Heart right ventricle (tissue), 16 donors: ENCODE results near the gene ADAMTS14. TPM values are rescaled to one million over a fixed set of nuclear protein-coding genes. Genes with fewer than 3 reads are reported as not detected.

Source experiments
- ATAC-seq, 8 donors: fragments of 200-7000 bp; cut with Tn5 transposase; one replicate each; pipeline ENCODE4 v1.9.1; 2020; ENCODE audit warnings: mild to moderate bottlenecking in 8 of 8, moderate library complexity in 8 of 8, moderate number of reproducible peaks in 1 of 8
- DNase-seq, 2 donors: peaks; one replicate each; pipeline ENCODE4 v3.0.0-alpha.2; 2020
- H3K27ac ChIP-seq, 10 donors: fragments of 200-600 bp; sonication (generic) in 2 of 10; one replicate each; pipeline versions ENCODE4 v1.5.0 to v1.8.0; 2020 to 2022; ENCODE audit warnings: mild to moderate bottlenecking in 3 of 10
- H3K27me3 ChIP-seq, 7 donors: fragments of 200-600 bp; one replicate each; pipeline ENCODE4 v1.8.0; 2021 to 2022; ENCODE audit warnings: mild to moderate bottlenecking in 2 of 7
- H3K36me3 ChIP-seq, 9 donors: fragments of 200-600 bp; sonication (generic) in 1 of 9; one replicate each; pipeline versions ENCODE4 v1.5.0 to v1.8.0; 2020 to 2022; ENCODE audit warnings: mild to moderate bottlenecking in 2 of 9
- H3K4me1 ChIP-seq, 9 donors: fragments of 200-600 bp; sonication (generic) in 1 of 9; one replicate each; pipeline versions ENCODE4 v1.5.0 to v1.8.0; 2020 to 2022; ENCODE audit warnings: mild to moderate bottlenecking in 4 of 9
- H3K4me3 ChIP-seq, 10 donors: fragments of 200-600 bp; sonication (generic) in 2 of 10; one replicate each; pipeline versions ENCODE4 v1.5.0 to v1.8.0; 2020 to 2022; ENCODE audit warnings: mild to moderate bottlenecking in 7 of 10, moderate library complexity in 2 of 10
- H3K9me3 ChIP-seq, 11 donors: fragments of 200-600 bp in 10 of 11; sonication (generic) in 2 of 11; one replicate each; pipeline versions ENCODE4 v1.5.0 to v1.8.0; 2013 to 2022; ENCODE audit warnings: mild to moderate bottlenecking in 2 of 11, control low read depth in 1 of 11, moderate library complexity in 1 of 11
- CTCF ChIP-seq, 9 donors: fragments of 200-600 bp; sonication (generic) in 2 of 9; IDR thresholded peaks; one replicate each; pipeline versions ENCODE4 v1.5.0 to v1.8.0; 2021 to 2022; ENCODE audit warnings: antibody characterized with exemption in 9 of 9, mild to moderate bottlenecking in 5 of 9, moderate library complexity in 1 of 9
- WGBS, 2 donors: extraction: QIAGEN DNeasy Blood & Tissue Kit; methylation state at CpG; one replicate each; pipeline ENCODE4 v1.1.7; 2013; ENCODE audit warnings: inconsistent platforms in 1 of 2; 5-methylcytosine and 5-hydroxymethylcytosine counted together
- intact Hi-C, 10 donors: fragments of 100-400 bp; cut with DNase I; formaldehyde crosslinking; loops; one replicate each; pipeline versions ENCODE4 v1.11.1 to v1.14.2; 2022
- polyA plus RNA-seq, 2 donors: library from polyadenylated mRNA; stranded (reverse); fragments of 200-250 nt; gene quantifications; one replicate each; pipeline ENCODE4 v1.2.3, GENCODE V29; 2013
- total RNA-seq, 10 donors: library from RNA; stranded (reverse); fragmentation: NEBNext Ultra II Directional in 3 of 10; extraction: Animal tissue kit (Norgen Biotek cat#: 25700) in 3 of 10; gene quantifications; one replicate each; pipeline versions ENCODE4 v1.2.1 to v1.2.4, GENCODE V29; 2021 to 2023
- donor health status: Arrhythmogenic right ventricular cardiomyopathy.
- donor health status: ischemic (EF 13 %, LVEDD 7.1; RV severe dilation, severe dysfunction).
- donor health status: healthy with polysubstance abuse.
- donor health status: DM: no; HTN: yes; CAD: no.
- donor health status: DM: no; HTN: no; CAD: no.
- donor health status: ischemic (EF 25% LVEDD 6.9; RV normal size, moderate dysfunction).
- donor health status: ischemic (EF 25% LVEDD 5.7; RV mildly dilated, moderate dysfunction).
- donor health status: healthy.
- donor health status: DM: yes; HTN: yes; CAD: no.
- donor health status: Ischemic cardiomyopathy.
- donor health status: ischemic (EF 35%, LVEDD 5.7; RV mildly dilated, moderate dysfunction).
- donor health status: nonischemic (EF 11% LVEDD 7.7; RV severe dilation, severe dysfunction).
- donor health status: DM: yes; HTN: yes; CAD: no.
- donor health status: PGD.
- donor health status: ischemic (EF 29% LVEDD 5.4; RV normal size, mild dysfunction).
- donor health status: nonischemic (EF 23%, LVEDD 6.1; RV moderate dilation, normal function).

The ADAMTS14 gene
- total and polyA plus RNA-seq, 12 donors = 0.08 to 1.4 (median 0.57) TPM

- Histone ChIP-seq H3K27ac (no peak overlapping the region), H3K9me3 (no peaks in the 10 kb centered on the region), H3K4me3 (no peak overlapping the region), H3K36me3 (no peaks in the 10 kb centered on the region), H3K4me1 (peaks cover 0 to 17% (median 8%) of the 10 kb centered on the region in 9 donors), H3K27me3 (no peaks in the 10 kb centered on the region)
- intact Hi-C loops = no loop called here
- no peak for TF ChIP-seq CTCF (IDR thresholded peaks at IDR 0.05)
- WGBS, 2 donors = 92 to 97% methylated on average over 4 of the region's 4 CpGs
- ATAC-seq = no peak
- no peak for DNase-seq
These were observed 60.3 kb downstream of the ADAMTS14 start for GRCh38 chr10:70732569-70732968.

GRCh38 chr10:70733051-70733450, 60.7 kb downstream of the ADAMTS14 start:
- TF ChIP-seq CTCF (IDR thresholded peaks at IDR 0.05) = no peak
- Histone ChIP-seq H3K4me3 (no peak overlapping the region), H3K27ac (no peak overlapping the region), H3K9me3 (no peaks in the 10 kb centered on the region), H3K27me3 (no peaks in the 10 kb centered on the region), H3K4me1 (peaks cover 0 to 15% (median 7%) of the 10 kb centered on the region in 9 donors), H3K36me3 (no peaks in the 10 kb centered on the region)
- intact Hi-C loops = no loop called here
- WGBS, 2 donors = 100% methylated on average over 1 of the region's 1 CpG
- no peak for ATAC-seq
- DNase-seq = no peak

GRCh38 chr10:70735161-70735560, 62.9 kb downstream of the ADAMTS14 start:
- Histone ChIP-seq H3K4me3 (no peak overlapping the region), H3K27ac (no peak overlapping the region), H3K4me1 (peaks cover 0 to 2% (median 0%) of the 10 kb centered on the region in 9 donors), H3K36me3 (no peaks in the 10 kb centered on the region), H3K9me3 (no peaks in the 10 kb centered on the region), H3K27me3 (no peaks in the 10 kb centered on the region)
- WGBS, 2 donors = 83 to 88% methylated on average over 3 of the region's 3 CpGs
- no peak for DNase-seq
- intact Hi-C loops = no loop called here
- TF ChIP-seq CTCF (IDR thresholded peaks at IDR 0.05) = no peak
- no peak for ATAC-seq

DNA sequence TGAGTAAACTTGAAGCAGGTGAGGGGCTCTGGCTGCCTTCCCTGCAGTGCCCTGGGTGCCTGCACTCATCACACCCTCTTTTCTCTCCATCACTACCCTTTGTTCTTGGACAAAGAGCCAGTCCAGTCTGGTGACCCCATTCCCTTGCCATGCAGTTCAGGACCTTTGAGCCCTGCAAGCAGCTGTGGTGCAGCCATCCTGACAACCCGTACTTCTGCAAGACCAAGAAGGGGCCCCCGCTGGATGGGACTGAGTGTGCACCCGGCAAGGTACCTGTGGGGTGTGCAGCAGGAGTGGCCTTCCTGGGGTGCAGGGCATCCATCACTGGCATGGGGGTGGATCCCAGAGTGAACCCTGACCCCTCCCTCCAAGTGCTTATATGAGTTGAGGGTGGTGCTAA, 64.2 kb downstream of the ADAMTS14 start:
- intact Hi-C loops = no loop called here
- no peak for TF ChIP-seq CTCF (IDR thresholded peaks at IDR 0.05)
- no peak overlapping the region for H3K27ac ChIP-seq
- no peaks in the 10 kb centered on the region for H3K9me3 ChIP-seq
- H3K4me3 ChIP-seq = no peak overlapping the region
- DNase-seq = no peak
- no peaks in the 10 kb centered on the region for H3K36me3 ChIP-seq
- WGBS, 2 donors = 93 to 97% methylated on average over 3 of the region's 3 CpGs
- H3K27me3 ChIP-seq = no peaks in the 10 kb centered on the region
- ATAC-seq = no peak
- peaks cover 0 to 8% (median 0%) of the 10 kb centered on the region in 9 donors for H3K4me1 ChIP-seq
